HG03280 (cell line): Measurements from ENCODE around the gene MRPS23.

ENCODE experiments used
- ATAC-seq: cut with Tn5 transposase; IDR thresholded peaks from one replicate; pipeline ENCODE4 v1.9.1; 2021; ENCODE audit warnings: mild to moderate bottlenecking, moderate library complexity; ENCODE audit not compliant: unreplicated experiment

Gene MRPS23

GRCh38 chr17:57849874-57850754 is at the start of gene MRPS23:
Gene MRPS23 (minus strand): TSS chr17:57850044. CDS start chr17:57850010, 34 bp downstream.
- ATAC-seq: peak; percentile 94

- ATAC-seq: no peak
These were observed 49.5 kb upstream of the MRPS23 start for GRCh38 chr17:57899391-57899790.

DNA sequence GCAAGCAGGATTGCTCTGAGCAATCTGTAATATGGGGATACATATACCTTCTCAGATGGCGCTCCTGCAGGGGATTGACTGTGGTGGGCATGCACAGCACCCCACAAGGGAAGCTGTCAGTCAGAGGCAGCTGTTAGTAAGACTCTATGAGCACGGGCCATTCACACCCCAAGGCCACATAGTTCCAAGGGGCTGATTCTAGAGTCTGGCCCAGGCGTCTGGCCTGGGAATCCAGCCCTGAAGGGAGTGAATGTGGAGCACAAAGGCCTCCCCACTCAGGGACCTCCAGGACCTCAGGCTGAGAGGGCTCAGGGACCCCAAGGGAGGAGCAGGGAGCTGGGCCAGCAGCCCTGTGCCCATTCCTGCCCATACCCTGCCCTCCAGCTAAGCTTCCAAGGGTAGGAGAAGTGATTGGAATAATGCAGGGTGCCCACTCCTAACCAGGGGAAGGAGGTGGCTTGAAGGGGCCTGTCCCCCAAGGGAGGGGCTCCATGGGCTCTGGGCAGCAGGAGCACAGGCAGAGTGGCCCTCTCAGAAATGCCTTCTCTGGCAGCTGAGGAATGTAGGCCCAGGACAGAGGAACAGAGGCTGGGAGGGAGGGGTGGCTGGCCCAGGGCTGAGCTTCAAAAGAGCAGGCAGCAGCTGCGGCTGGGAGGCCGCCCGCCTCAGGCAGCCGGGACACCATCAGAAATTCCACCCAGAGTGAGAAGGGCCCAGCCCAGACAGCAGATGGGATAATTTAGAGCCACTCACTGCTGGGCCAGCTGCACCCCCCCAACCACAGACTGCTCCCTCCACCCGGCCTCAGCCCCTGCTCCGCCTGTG is 48.9 kb upstream of the MRPS23 start:
- ATAC-seq: no peak

DNA sequence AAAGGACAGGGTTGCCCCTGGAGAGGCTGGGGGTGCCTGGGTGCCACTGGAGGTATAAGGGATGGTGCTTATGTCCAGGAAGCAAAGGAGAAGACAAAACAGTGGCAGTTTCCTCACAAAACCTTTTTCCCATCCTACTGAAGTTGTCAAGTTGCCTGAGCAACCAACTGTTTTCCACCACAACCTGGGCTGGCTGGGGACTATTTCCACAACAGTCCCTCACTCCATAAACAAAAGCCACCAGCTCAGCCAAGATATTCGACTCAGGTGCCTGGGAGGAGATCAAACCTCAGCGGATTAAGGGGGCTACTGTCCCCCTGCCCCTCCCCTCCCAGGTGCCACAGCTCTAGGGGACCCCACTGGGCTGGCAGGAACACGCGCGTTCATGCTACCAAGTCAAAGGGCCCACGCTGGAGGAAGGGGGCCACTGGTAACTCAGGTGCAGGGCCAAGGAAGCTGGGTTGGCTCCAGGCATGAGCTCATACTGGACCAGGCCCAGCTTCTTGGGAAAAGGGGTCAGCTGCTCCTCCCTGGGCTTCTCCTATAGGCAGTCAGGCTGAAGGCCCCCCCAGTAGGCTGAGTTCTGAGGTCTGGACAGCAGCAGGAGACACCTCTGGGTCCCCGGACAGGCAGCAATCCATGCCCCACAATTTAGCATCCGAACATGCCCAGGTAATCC is 45.7 kb upstream of the MRPS23 start:
- no peak for ATAC-seq

GRCh38 chr17:57894848-57895247 is 45.0 kb upstream of the MRPS23 start:
- ATAC-seq: no peak

GRCh38 chr17:57892820-57893595 is 43.2 kb upstream of the MRPS23 start:
- no peak for ATAC-seq

GRCh38 chr17:57892146-57892819 is 42.4 kb upstream of the MRPS23 start:
- ATAC-seq: no peak

GRCh38 chr17:57890857-57891232 is 41.0 kb upstream of the MRPS23 start:
- no peak for ATAC-seq

- ATAC-seq: no peak
These were observed 40.3 kb upstream of the MRPS23 start for GRCh38 chr17:57889892-57890856.

DNA sequence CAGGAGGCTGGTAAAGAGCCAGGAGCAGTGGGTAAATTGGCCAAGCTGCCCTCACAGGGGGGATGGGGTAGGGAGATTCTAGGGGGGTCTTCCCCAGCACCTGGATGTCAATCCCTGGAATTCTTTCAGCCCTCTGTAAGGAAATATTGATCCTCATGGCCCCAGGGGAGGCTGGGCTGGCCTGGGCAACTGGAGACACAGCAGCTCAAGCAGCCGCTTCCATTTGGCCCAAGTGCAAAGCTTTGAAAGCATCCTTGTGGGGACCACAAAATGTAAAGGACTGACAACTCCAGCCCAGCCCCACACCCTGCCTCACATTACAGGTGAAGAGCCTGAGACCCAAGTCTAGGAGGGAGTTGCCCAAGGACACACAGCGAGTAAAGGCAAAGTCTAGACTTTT is 39.4 kb upstream of the MRPS23 start:
- no peak for ATAC-seq

- no peak for ATAC-seq
These were observed 38.7 kb upstream of the MRPS23 start for GRCh38 chr17:57888311-57889216.

GRCh38 chr17:57887161-57887560 is 37.3 kb upstream of the MRPS23 start:
- ATAC-seq: no peak

DNA sequence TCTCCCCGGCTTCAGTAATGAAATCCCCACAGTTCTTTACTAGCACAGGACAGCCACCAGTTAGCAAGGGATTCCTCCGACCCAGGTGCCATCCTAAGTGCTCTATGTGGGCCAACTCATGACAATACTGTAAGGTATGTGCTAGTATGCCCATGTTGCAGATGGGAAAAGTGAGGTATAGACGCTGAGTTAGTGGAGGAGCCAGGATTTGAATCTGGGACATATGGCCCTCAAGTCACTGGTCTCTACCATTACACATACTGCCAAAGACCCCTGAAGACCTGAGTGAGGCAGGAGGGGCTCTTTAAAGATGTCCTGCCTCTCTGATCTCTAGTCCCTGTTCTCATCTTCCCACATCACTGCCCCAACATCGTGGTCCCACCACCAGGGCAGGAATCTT is 36.2 kb upstream of the MRPS23 start:
- no peak for ATAC-seq

DNA sequence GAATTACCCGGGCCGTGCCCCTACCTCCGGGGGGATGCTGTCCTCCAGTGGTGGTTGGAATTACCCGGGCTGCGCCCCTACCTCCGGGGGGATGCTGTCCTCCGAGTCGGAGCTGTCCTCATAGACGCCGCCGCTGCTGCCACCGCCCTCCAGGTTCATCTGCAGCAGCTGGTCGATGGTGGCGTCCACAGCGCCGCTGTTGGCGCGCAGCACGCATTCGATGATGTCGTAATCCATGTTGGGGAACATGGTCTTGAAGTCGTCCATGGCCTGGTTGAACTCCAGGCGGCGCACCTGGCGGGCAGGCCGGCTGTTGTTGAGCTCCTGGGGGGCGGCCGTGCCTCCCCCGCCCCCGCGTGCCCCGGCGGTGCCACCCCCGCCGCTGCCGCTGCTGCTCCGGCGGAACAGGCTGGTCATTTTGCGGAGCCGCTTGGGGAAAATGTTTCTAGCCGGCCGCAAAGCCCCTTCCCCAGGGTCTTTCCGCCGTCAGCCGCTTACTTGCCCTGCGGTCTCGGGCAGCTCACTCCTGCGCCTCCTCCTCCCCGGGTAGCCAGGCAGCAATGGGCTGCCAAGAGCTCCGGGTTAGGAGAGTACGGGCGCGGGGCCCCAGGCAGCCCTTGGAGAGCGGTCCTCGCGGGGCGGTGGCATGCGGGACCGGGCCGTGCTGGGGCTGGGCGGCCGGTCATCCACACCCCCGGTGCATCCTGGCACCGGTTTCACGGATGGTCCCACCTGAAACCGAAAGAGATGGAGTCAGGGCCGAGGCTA is 35.5 kb upstream of the MRPS23 start:
- ATAC-seq: no peak

- ATAC-seq: no peak
These were observed 32.0 kb upstream of the MRPS23 start for GRCh38 chr17:57881783-57882351.

DNA sequence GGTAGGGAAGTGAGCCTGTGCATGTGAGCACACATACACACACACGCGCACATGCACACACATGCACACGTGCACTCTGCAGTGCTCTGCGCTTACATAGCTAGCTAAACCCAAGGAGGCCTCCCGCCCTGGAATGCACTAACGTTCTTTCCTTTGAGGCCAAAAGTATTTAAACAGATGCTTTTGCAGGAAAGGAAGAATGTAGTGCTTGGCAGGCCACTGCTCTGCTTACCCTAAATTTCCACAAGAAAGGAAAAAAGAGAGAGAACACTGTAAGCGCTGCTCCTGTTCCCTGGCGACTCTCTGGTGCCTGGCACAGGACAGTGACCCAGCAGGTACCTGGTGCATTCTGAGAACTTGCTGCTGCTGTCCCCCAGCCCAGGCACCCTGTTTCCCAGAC is 31.3 kb upstream of the MRPS23 start:
- no peak for ATAC-seq

DNA sequence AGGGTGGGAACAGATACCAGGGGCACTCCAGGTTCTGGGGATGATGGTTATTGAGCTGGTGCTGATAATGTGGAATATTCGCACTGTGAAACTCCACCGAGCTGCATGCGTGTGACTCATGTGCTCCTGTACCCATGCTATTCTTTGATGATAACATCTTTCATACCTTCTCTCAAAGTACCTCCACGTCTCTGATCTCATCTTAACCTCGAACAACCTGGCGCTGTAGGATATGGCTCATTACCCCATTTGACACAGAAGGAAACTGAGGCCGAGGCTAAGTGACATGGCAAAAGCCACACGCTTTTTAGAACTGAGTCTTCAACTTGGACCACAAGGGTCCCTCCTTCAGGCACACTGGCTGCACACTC is 30.2 kb upstream of the MRPS23 start:
- ATAC-seq: no peak
